WERI-Rb-1 (cell line): Measurements from ENCODE around the gene NPAS3.

Experiments
- DNase-seq: peaks from one replicate; pipeline ENCODE4 v3.0.0-alpha.2; 2020
- H3K27ac ChIP-seq: fragments of 250-450 bp; sonication (Bioruptor Pico); 2 replicates; pipeline ENCODE4 v1.5.1; 2020; ENCODE audit warnings: mild to moderate bottlenecking, moderate library complexity
- H3K27me3 ChIP-seq: fragments of 250-450 bp; sonication (Bioruptor Pico); 2 replicates; pipeline ENCODE4 v1.5.1; 2021; ENCODE audit warnings: mild to moderate bottlenecking, low read depth, moderate library complexity; ENCODE audit not compliant: insufficient read depth, severe bottlenecking
- H3K36me3 ChIP-seq: fragments of 250-450 bp; sonication (Bioruptor Pico); 2 replicates; pipeline ENCODE4 v1.5.1; 2020; ENCODE audit warnings: mild to moderate bottlenecking, moderate library complexity
- H3K4me3 ChIP-seq: 2 replicates; pipeline ENCODE4 v1.5.1; 2011; ENCODE audit warnings: low read depth, mild to moderate bottlenecking, control low read depth, low read length
- H3K9me3 ChIP-seq: fragments of 250-450 bp; sonication (Bioruptor Pico); 2 replicates; pipeline ENCODE4 v1.5.1; 2021; ENCODE audit warnings: mild to moderate bottlenecking, moderate library complexity; ENCODE audit not compliant: severe bottlenecking
- TF ChIP-seq, protein P1 (sequence below): IDR thresholded peaks from 2 replicates; pipeline ENCODE4 v1.5.1; 2011; ENCODE audit warnings: low read depth, mild to moderate bottlenecking, control low read depth, inconsistent platforms, low read length

Gene NPAS3

DNA sequence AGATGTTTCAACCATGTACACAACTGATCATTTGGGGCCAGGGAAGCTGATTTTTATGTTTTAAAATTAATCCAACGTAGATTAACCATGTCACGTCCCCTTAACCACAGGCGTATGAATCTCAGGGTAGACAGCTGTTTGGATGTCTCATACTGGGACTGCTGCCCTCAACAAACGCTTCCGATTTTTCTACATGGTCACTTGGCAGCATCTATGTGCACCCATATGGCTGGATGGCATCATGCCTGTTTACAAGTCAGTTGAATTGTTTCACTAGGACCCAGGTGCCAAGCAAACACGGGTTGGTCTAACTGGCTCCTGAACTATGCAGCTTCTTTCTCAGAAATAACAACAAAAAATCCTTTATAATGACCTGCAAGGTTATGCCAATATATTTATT, 393.8 kb downstream of the NPAS3 start:
- Histone ChIP-seq H3K36me3 (no peaks in the 10 kb centered on the region), H3K27ac (no peak overlapping the region), H3K4me3 (no peak overlapping the region), H3K27me3 (no peaks in the 10 kb centered on the region), H3K9me3 (no peaks in the 10 kb centered on the region)
- TF ChIP-seq, protein P1, sequence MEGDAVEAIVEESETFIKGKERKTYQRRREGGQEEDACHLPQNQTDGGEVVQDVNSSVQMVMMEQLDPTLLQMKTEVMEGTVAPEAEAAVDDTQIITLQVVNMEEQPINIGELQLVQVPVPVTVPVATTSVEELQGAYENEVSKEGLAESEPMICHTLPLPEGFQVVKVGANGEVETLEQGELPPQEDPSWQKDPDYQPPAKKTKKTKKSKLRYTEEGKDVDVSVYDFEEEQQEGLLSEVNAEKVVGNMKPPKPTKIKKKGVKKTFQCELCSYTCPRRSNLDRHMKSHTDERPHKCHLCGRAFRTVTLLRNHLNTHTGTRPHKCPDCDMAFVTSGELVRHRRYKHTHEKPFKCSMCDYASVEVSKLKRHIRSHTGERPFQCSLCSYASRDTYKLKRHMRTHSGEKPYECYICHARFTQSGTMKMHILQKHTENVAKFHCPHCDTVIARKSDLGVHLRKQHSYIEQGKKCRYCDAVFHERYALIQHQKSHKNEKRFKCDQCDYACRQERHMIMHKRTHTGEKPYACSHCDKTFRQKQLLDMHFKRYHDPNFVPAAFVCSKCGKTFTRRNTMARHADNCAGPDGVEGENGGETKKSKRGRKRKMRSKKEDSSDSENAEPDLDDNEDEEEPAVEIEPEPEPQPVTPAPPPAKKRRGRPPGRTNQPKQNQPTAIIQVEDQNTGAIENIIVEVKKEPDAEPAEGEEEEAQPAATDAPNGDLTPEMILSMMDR, result no peak
- no peak for DNase-seq

DNA sequence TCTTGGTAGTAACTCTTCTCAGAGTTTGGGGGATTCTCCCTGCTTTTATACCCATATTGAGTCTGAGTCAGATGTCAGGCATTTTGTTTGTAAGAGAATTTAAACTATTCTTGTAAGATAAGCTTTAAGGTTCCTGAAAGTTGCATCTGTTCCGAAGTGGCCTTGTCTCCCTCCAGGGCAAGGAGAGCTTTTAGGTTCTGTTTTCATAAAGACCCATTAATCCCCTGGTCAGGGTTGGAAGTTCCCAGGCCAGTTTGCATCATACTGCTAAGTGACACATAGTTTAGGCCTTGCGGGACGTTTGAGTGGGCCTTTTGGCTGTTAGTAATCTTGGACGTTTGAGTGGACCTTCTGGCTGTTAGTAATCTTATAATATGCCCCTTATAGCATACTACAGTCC, 396.7 kb downstream of the NPAS3 start:
- Histone ChIP-seq H3K27me3 (no peaks in the 10 kb centered on the region), H3K4me3 (no peak overlapping the region), H3K27ac (no peak overlapping the region), H3K9me3 (no peaks in the 10 kb centered on the region), H3K36me3 (no peaks in the 10 kb centered on the region)
- DNase-seq, result no peak
- TF ChIP-seq, protein P1, result no peak

DNA sequence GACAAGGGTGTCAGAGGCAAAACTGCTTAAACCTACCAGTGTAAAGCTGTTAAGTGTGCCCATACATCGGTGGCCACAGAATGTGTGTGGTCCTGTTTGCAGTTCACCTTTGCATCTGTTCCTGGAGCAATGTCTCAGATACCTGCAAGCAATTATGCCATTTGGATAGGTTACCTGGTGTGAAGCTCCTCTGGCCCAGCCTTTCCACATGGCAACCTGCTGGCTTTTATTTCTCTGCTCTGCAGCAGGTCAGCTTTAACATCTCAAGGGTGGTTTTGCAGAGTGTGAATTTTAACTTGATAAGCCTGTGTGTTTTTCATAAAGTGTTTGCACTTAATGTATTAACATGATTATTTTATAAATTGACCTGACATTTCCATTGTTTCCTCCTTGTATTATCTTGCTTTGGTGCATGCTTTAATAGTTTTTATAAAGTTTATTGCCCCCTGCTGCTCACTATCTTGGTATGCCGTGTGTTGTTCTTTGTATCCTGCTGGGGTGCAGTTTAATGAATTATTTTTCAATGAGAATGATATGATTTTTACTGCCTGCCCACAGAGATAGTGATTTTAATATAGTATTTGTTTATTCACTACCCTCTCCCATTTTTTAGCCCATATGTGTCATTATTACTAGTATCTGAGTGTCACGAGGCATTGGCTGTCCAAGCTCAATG, 403.8 kb downstream of the NPAS3 start:
- Histone ChIP-seq H3K36me3 (no peaks in the 10 kb centered on the region), H3K4me3 (no peak overlapping the region), H3K27ac (no peak overlapping the region), H3K27me3 (no peaks in the 10 kb centered on the region), H3K9me3 (no peaks in the 10 kb centered on the region)
- TF ChIP-seq, protein P1, result no peak
- DNase-seq, result no peak

DNA sequence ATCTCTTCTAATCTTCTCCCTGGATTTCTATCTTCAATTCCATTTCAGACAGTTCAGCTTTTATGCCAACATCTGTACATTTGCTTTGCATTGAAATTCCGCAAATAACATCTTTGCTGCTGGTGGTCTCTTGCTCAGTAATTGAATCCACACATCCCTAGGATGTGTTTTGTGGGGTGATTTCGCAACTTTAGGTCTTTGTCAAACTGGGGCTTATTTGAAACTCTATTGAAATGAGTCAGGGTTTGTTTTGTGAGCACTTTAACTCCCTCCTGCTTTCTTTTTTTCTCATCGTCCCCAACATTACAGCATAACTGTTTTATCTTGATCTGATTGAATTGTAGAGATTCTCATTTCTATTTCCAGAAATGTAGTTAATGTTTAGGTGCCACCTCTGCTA, 404.3 kb downstream of the NPAS3 start:
- H3K27me3 ChIP-seq, result no peaks in the 10 kb centered on the region
- no peak for DNase-seq

DNA sequence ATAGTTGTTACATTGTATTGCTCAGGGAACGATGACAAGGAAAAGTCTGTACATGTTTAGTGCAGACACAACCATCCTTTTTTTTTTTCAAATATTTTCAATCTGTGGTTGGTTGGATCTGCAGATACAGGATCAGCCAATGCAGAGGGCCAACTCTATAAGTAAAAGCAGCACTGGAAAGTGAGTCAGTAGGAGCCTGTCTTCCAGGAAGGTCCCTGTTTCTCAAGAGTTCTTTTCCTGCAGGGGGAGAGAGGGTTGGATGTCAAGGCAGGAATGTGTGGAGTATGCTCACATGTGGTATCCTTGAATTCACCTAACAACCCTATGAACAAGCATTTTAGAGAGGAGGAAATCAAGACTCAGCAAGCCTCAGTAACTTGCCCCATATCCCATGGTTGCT, 409.1 kb downstream of the NPAS3 start:
- H3K9me3 ChIP-seq, result no peaks in the 10 kb centered on the region
- no peaks in the 10 kb centered on the region for H3K27me3 ChIP-seq
- H3K27ac ChIP-seq, result no peak overlapping the region
- TF ChIP-seq, protein P1, result no peak
- no peak overlapping the region for H3K4me3 ChIP-seq
- DNase-seq, result no peak
- no peaks in the 10 kb centered on the region for H3K36me3 ChIP-seq

More for the DNA sequence above, 404.3 kb downstream of the NPAS3 start:
- H3K4me3 ChIP-seq, result no peak overlapping the region
- TF ChIP-seq, protein P1, result no peak
- no peaks in the 10 kb centered on the region for H3K9me3 ChIP-seq
- no peak overlapping the region for H3K27ac ChIP-seq
- no peaks in the 10 kb centered on the region for H3K36me3 ChIP-seq

DNA sequence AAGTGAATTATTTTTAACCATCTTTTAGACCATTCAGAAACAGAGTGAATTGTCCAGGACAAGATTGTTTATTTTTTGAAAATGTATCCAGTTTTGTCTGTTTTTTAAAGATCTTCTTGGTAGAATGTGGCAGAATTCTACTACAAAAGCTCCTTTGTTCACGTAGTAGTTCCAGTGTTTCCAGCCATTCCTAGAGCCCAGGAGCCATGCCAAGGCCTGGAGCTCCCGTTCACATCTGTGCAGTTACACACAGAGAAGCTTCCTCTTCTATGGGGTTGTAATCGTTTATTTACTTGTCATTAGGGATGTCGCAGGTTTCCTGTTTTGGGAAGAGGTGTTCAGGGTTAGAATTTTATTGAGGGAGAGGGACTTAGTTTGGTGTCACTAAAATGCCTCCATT, 409.8 kb downstream of the NPAS3 start:
- Histone ChIP-seq H3K27ac (no peak overlapping the region), H3K9me3 (no peaks in the 10 kb centered on the region), H3K27me3 (no peaks in the 10 kb centered on the region), H3K4me3 (no peak overlapping the region), H3K36me3 (no peaks in the 10 kb centered on the region)
- DNase-seq, result no peak
- TF ChIP-seq, protein P1, result no peak
